GM23338 (cell line): ENCODE data around the gene DYRK1A. TPM values are rescaled to one million over a fixed set of nuclear protein-coding genes. Genes with fewer than 3 reads are reported as not detected.

Experiments used
- ATAC-seq: fragments of 200-7000 bp; cut with Tn5 transposase; 3 replicates; pipeline ENCODE4 v1.9.1; 2020
- DNase-seq: peaks from one replicate; pipeline ENCODE4 v3.0.0-alpha.2; 2015; ENCODE audit warnings: low spot score
- H2AFZ ChIP-seq: fragments of 200-600 bp; sonication (generic); 2 replicates; pipeline ENCODE4 v1.8.0; 2016; ENCODE audit warnings: antibody characterized with exemption, mild to moderate bottlenecking, moderate library complexity
- H3F3A ChIP-seq: fragments of 200-600 bp; sonication (generic); replicated peaks from 2 replicates; pipeline ENCODE4 v1.8.0; 2017; ENCODE audit warnings: antibody characterized with exemption, mixed run types, low read depth
- H3K27ac ChIP-seq: fragments of 200-600 bp; sonication (generic); 2 replicates; pipeline ENCODE4 v1.6.1; 2016; ENCODE audit warnings: low read depth
- H3K27me3 ChIP-seq: fragments of 200-600 bp; sonication (generic); 2 replicates; pipeline ENCODE4 v1.8.0; 2016; ENCODE audit warnings: mild to moderate bottlenecking, mixed run types, moderate library complexity; ENCODE audit not compliant: insufficient read depth
- H3K36me3 ChIP-seq: fragments of 200-600 bp; sonication (generic); 2 replicates; pipeline ENCODE4 v1.8.0; 2016; ENCODE audit warnings: mild to moderate bottlenecking; ENCODE audit not compliant: insufficient read depth
- H3K4me1 ChIP-seq: fragments of 200-600 bp; sonication (generic); 2 replicates; pipeline ENCODE4 v1.8.0; 2016; ENCODE audit warnings: mild to moderate bottlenecking, moderate library complexity; ENCODE audit not compliant: insufficient read depth
- H3K4me2 ChIP-seq: fragments of 200-600 bp; sonication (generic); 2 replicates; pipeline ENCODE4 v1.7.1; 2017; ENCODE audit warnings: mixed run types
- H3K4me3 ChIP-seq: fragments of 200-600 bp; sonication (generic); 2 replicates; pipeline ENCODE4 v1.6.1; 2016; ENCODE audit warnings: mixed run types
- H3K79me2 ChIP-seq: fragments of 200-600 bp; sonication (generic); replicated peaks from 2 replicates; pipeline ENCODE4 v1.8.0; 2017; ENCODE audit warnings: mild to moderate bottlenecking; ENCODE audit not compliant: insufficient read depth
- H3K9me2 ChIP-seq: fragments of 200-600 bp; sonication (generic); 2 replicates; pipeline ENCODE4 v1.8.0; 2017; ENCODE audit not compliant: insufficient read depth
- H4K20me1 ChIP-seq: fragments of 200-600 bp; sonication (generic); replicated peaks from 2 replicates; pipeline ENCODE4 v1.8.0; 2017; ENCODE audit warnings: mild to moderate bottlenecking; ENCODE audit not compliant: insufficient read depth
- H3K27ac Mint-ChIP-seq: 2 replicates; pipeline ENCODE4 v1.8.0; 2020; ENCODE audit warnings: inconsistent platforms, mild to moderate bottlenecking, moderate library complexity, mixed read lengths
- H3K27me3 Mint-ChIP-seq: 3 replicates; pipeline ENCODE4 v1.8.0; 2022; ENCODE audit warnings: low read depth, mild to moderate bottlenecking, moderate library complexity, mixed read lengths, inconsistent platforms; ENCODE audit not compliant: insufficient read depth, poor library complexity
- H3K36me3 Mint-ChIP-seq: 3 replicates; pipeline ENCODE4 v1.8.0; 2021; ENCODE audit warnings: low read depth, mild to moderate bottlenecking, inconsistent platforms, moderate library complexity, mixed read lengths
- H3K4me1 Mint-ChIP-seq: 3 replicates; pipeline ENCODE4 v1.8.0; 2020; ENCODE audit warnings: mild to moderate bottlenecking, inconsistent platforms, mixed read lengths
- H3K4me3 Mint-ChIP-seq: 3 replicates; pipeline ENCODE4 v1.8.0; 2021; ENCODE audit warnings: moderate library complexity, mild to moderate bottlenecking, inconsistent platforms, mixed read lengths
- H3K9me3 Mint-ChIP-seq: 3 replicates; pipeline ENCODE4 v1.8.0; 2020; ENCODE audit warnings: moderate library complexity, mild to moderate bottlenecking, inconsistent platforms, mixed read lengths
- CREB1 ChIP-seq: fragments of 250-450 bp; sonication (Bioruptor Pico); IDR thresholded peaks from 2 replicates; pipeline ENCODE4 v1.5.0; 2020; ENCODE audit warnings: low read depth, mild to moderate bottlenecking, moderate library complexity
- CTCF ChIP-seq, 2 experiments: fragments of 200-600 bp in 1 of 2; sonication (generic) in 1 of 2; conservative IDR thresholded peaks; 2 replicates each; pipeline versions ENCODE4 v1.5.1 to v1.6.1; 2016 to 2017; ENCODE audit warnings: antibody characterized with exemption in 2 of 2, low read depth in 2 of 2, mild to moderate bottlenecking in 2 of 2, moderate library complexity in 1 of 2
- ETS1 ChIP-seq: IDR thresholded peaks from 2 replicates; pipeline ENCODE4 v1.6.1; 2016; ENCODE audit warnings: antibody characterized with exemption
- EZH2 ChIP-seq: fragments of 200-600 bp; sonication (generic); IDR thresholded peaks from one replicate; pipeline ENCODE4 v1.8.0; 2017; ENCODE audit warnings: antibody characterized with exemption, mild to moderate bottlenecking, low read depth; ENCODE audit not compliant: unreplicated experiment
- EZH2phosphoT487 ChIP-seq: fragments of 200-600 bp; sonication (generic); IDR thresholded peaks from one replicate; pipeline ENCODE4 v1.8.1; 2018; ENCODE audit warnings: antibody characterized with exemption; ENCODE audit not compliant: unreplicated experiment
- JUNB ChIP-seq: IDR thresholded peaks from one replicate; pipeline ENCODE4 v1.6.1; 2016; ENCODE audit warnings: antibody characterized with exemption; ENCODE audit not compliant: unreplicated experiment
- NANOG ChIP-seq: IDR thresholded peaks from 2 replicates; pipeline ENCODE4 v1.6.1; 2016; ENCODE audit warnings: antibody characterized with exemption, borderline replicate concordance
- POLR2AphosphoS5 ChIP-seq: IDR thresholded peaks from 2 replicates; pipeline ENCODE4 v1.6.1; 2016; ENCODE audit warnings: antibody characterized with exemption, low read depth
- REST ChIP-seq: IDR thresholded peaks from one replicate; pipeline ENCODE4 v1.6.1; 2018; ENCODE audit warnings: antibody characterized with exemption; ENCODE audit not compliant: unreplicated experiment
- STAT1 ChIP-seq: IDR thresholded peaks from one replicate; pipeline ENCODE4 v1.6.1; 2016; ENCODE audit warnings: antibody characterized with exemption; ENCODE audit not compliant: unreplicated experiment
- ZNF114 ChIP-seq: fragments of 250-450 bp; sonication (Bioruptor Pico); IDR thresholded peaks from 2 replicates; pipeline ENCODE4 v1.5.0; 2020; ENCODE audit warnings: mild to moderate bottlenecking, moderate library complexity
- ZNF331 ChIP-seq: fragments of 250-450 bp; sonication (Bioruptor Pico); IDR thresholded peaks from 2 replicates; pipeline ENCODE4 v1.5.0; 2020; ENCODE audit warnings: low read depth, mild to moderate bottlenecking, moderate library complexity
- polyA plus RNA-seq: library from polyadenylated mRNA; unstranded; fragments of >200 nt; fragmentation: Nextera tagmentation; extraction: Ambion mirVana; gene quantifications from 2 replicates; pipeline ENCODE4 v1.2.1, GENCODE V29; 2016
- total RNA-seq: library from RNA; depleted of rRNA; stranded (reverse); fragments of >200 nt; shearing (Covaris generic); gene quantifications from 2 replicates; pipeline ENCODE4 v1.2.3, GENCODE V29; 2014

Gene DYRK1A
- total and polyA plus RNA-seq, 2 experiments from 2014 or later: 10.3 to 84.7 TPM

GRCh38 chr21:37363936-37364335, 2.6 kb upstream of the DYRK1A start (continued):
- TF ChIP-seq REST (no peak), NANOG (no peak), POLR2AphosphoS5 (no peak), STAT1 (no peak), ZNF114 (CRISPR knock-in tag) (no peak), ZNF331 (CRISPR knock-in tag) (no peak), JUNB (no peak), CREB1 (CRISPR knock-in tag) (no peak), ETS1 (no peak), EZH2phosphoT487 (no peak), CTCF (conservative IDR thresholded peaks at IDR 0.05; ENCODE audit: low read depth in 2 of 2) (no peak)

GRCh38 chr21:37364722-37365121, 1.9 kb upstream of the DYRK1A start:
- Histone ChIP-seq H3K4me1 (peaks cover 23% of the 10 kb centered on the region), H3K27ac (0 out of 2 replicates have a peak overlapping the region, but pooled peaks have one; percentile 100), H2AFZ (no peak overlapping the region), H3F3A (peaks cover 3% of the 10 kb centered on the region; the same call in 1 of the 2 replicates), H3K27me3 (no peaks in the 10 kb centered on the region), H3K4me2 (peak overlapping the region; percentile 99), H3K9me2 (peaks cover 13% of the 10 kb centered on the region; the same call in 1 of the 2 replicates), H3K4me3 (peak overlapping the region; percentile 89), H3K79me2 (peaks cover 21% of the 10 kb centered on the region), H3K36me3 (no peaks in the 10 kb centered on the region), H4K20me1 (peaks cover 15% of the 10 kb centered on the region; the same call in 1 of the 2 replicates)
- peaks cover 5% of the 10 kb centered on the region for H3K9me3 Mint-ChIP-seq
- peak overlapping the region; percentile 94 for H3K4me3 Mint-ChIP-seq
- peaks cover 21% of the 10 kb centered on the region for H3K4me1 Mint-ChIP-seq
- H3K36me3 Mint-ChIP-seq: peaks cover 7% of the 10 kb centered on the region
- peaks cover 16% of the 10 kb centered on the region for H3K27me3 Mint-ChIP-seq
- DNase-seq (no peak), ATAC-seq (no peak)
- H3K27ac Mint-ChIP-seq: peak overlapping the region; percentile 99
- TF ChIP-seq POLR2AphosphoS5 (no peak), STAT1 (no peak), EZH2phosphoT487 (no peak), CREB1 (CRISPR knock-in tag) (no peak), ZNF331 (CRISPR knock-in tag) (no peak), ZNF114 (CRISPR knock-in tag) (no peak), NANOG (no peak), ETS1 (no peak), EZH2 (no peak), JUNB (no peak)
